ENCODE results near the gene JAG1.

Gene JAG1

GRCh38 chr20:10716855-10717254, 43.1 kb upstream of the JAG1 start:
- Histone ChIP-seq H3K9me3 (ENCODE audit: insufficient read depth, low read length) (no peaks in the 10 kb centered on the region), H3K36me3 (ENCODE audit: insufficient read depth, insufficient read length, low read length) (no peaks in the 10 kb centered on the region), H3K4me1 (ENCODE audit: insufficient read depth, insufficient read length) (no peaks in the 10 kb centered on the region), H3K9ac (ENCODE audit: insufficient read length, low read depth) (no peak overlapping the region), H3K4me3 (ENCODE audit: insufficient read length, low read depth) (no peak overlapping the region), H3K27me3 (ENCODE audit: insufficient read depth, insufficient read length) (no peaks in the 10 kb centered on the region)
- no peak for DNase-seq (ENCODE audit: low read depth, low spot score)
- TF ChIP-seq SUZ12 (IDR thresholded peaks at IDR 0.05; ENCODE audit: extremely low read depth, insufficient read depth, insufficient read length), result no peak
- TF ChIP-seq ZNF274 (IDR thresholded peaks at IDR 0.05; ENCODE audit: low read depth, low read length), result no peak
- no peak for TF ChIP-seq YY1 (IDR thresholded peaks at IDR 0.05; ENCODE audit: insufficient read depth, insufficient read length)

- Histone ChIP-seq H3K4me3 (ENCODE audit: insufficient read length, low read depth) (no peak overlapping the region), H3K4me1 (ENCODE audit: insufficient read depth, insufficient read length) (no peaks in the 10 kb centered on the region), H3K36me3 (ENCODE audit: insufficient read depth, insufficient read length, low read length) (no peaks in the 10 kb centered on the region), H3K27me3 (ENCODE audit: insufficient read depth, insufficient read length) (no peaks in the 10 kb centered on the region), H3K9ac (ENCODE audit: insufficient read length, low read depth) (no peak overlapping the region), H3K9me3 (ENCODE audit: insufficient read depth, low read length) (no peaks in the 10 kb centered on the region)
- no peak for TF ChIP-seq YY1 (IDR thresholded peaks at IDR 0.05; ENCODE audit: insufficient read depth, insufficient read length)
- no peak for TF ChIP-seq SUZ12 (IDR thresholded peaks at IDR 0.05; ENCODE audit: extremely low read depth, insufficient read depth, insufficient read length)
- TF ChIP-seq ZNF274 (IDR thresholded peaks at IDR 0.05; ENCODE audit: low read depth, low read length), result no peak
- no peak for DNase-seq (ENCODE audit: low read depth, low spot score)
Measured at GRCh38 chr20:10715035-10715434, 41.2 kb upstream of the JAG1 start.

- Histone ChIP-seq H3K4me3 (ENCODE audit: insufficient read length, low read depth) (no peak overlapping the region), H3K4me1 (ENCODE audit: insufficient read depth, insufficient read length) (no peaks in the 10 kb centered on the region), H3K9me3 (ENCODE audit: insufficient read depth, low read length) (no peaks in the 10 kb centered on the region), H3K9ac (ENCODE audit: insufficient read length, low read depth) (no peak overlapping the region), H3K36me3 (ENCODE audit: insufficient read depth, insufficient read length, low read length) (no peaks in the 10 kb centered on the region), H3K27me3 (ENCODE audit: insufficient read depth, insufficient read length) (no peaks in the 10 kb centered on the region)
- no peak for TF ChIP-seq SUZ12 (IDR thresholded peaks at IDR 0.05; ENCODE audit: extremely low read depth, insufficient read depth, insufficient read length)
- DNase-seq (ENCODE audit: low read depth, low spot score), result no peak
Measured at GRCh38 chr20:10714236-10714975, 40.6 kb upstream of the JAG1 start.

GRCh38 chr20:10713161-10713560, 39.4 kb upstream of the JAG1 start:
- no peak for DNase-seq (ENCODE audit: low read depth, low spot score)
- Histone ChIP-seq H3K4me1 (ENCODE audit: insufficient read depth, insufficient read length) (no peaks in the 10 kb centered on the region), H3K9ac (ENCODE audit: insufficient read length, low read depth) (no peak overlapping the region), H3K36me3 (ENCODE audit: insufficient read depth, insufficient read length, low read length) (no peaks in the 10 kb centered on the region), H3K9me3 (ENCODE audit: insufficient read depth, low read length) (no peaks in the 10 kb centered on the region), H3K4me3 (ENCODE audit: insufficient read length, low read depth) (no peak overlapping the region), H3K27me3 (ENCODE audit: insufficient read depth, insufficient read length) (no peaks in the 10 kb centered on the region)
- TF ChIP-seq SUZ12 (IDR thresholded peaks at IDR 0.05; ENCODE audit: extremely low read depth, insufficient read depth, insufficient read length), result no peak
- no peak for TF ChIP-seq YY1 (IDR thresholded peaks at IDR 0.05; ENCODE audit: insufficient read depth, insufficient read length)
- TF ChIP-seq ZNF274 (IDR thresholded peaks at IDR 0.05; ENCODE audit: low read depth, low read length), result no peak

- no peaks in the 10 kb centered on the region for H3K4me1 ChIP-seq (ENCODE audit: insufficient read depth, insufficient read length)
- no peak for TF ChIP-seq SUZ12 (IDR thresholded peaks at IDR 0.05; ENCODE audit: extremely low read depth, insufficient read depth, insufficient read length)
- no peak for TF ChIP-seq ZNF274 (IDR thresholded peaks at IDR 0.05; ENCODE audit: low read depth, low read length)
- no peak for TF ChIP-seq YY1 (IDR thresholded peaks at IDR 0.05; ENCODE audit: insufficient read depth, insufficient read length)
- no peaks in the 10 kb centered on the region for H3K9me3 ChIP-seq (ENCODE audit: insufficient read depth, low read length)
- H3K27me3 ChIP-seq (ENCODE audit: insufficient read depth, insufficient read length), result no peaks in the 10 kb centered on the region
- DNase-seq (ENCODE audit: low read depth, low spot score), result no peak
- no peak overlapping the region for H3K9ac ChIP-seq (ENCODE audit: insufficient read length, low read depth)
- H3K4me3 ChIP-seq (ENCODE audit: insufficient read length, low read depth), result no peak overlapping the region
- H3K36me3 ChIP-seq (ENCODE audit: insufficient read depth, insufficient read length, low read length), result no peaks in the 10 kb centered on the region
Measured at GRCh38 chr20:10711903-10712451, 38.2 kb upstream of the JAG1 start.

- H3K27me3 ChIP-seq (ENCODE audit: insufficient read depth, insufficient read length), result no peaks in the 10 kb centered on the region
- no peak overlapping the region for H3K9ac ChIP-seq (ENCODE audit: insufficient read length, low read depth)
- H3K4me1 ChIP-seq (ENCODE audit: insufficient read depth, insufficient read length), result no peaks in the 10 kb centered on the region
- no peaks in the 10 kb centered on the region for H3K36me3 ChIP-seq (ENCODE audit: insufficient read depth, insufficient read length, low read length)
- H3K4me3 ChIP-seq (ENCODE audit: insufficient read length, low read depth), result no peak overlapping the region
- no peak for TF ChIP-seq SUZ12 (IDR thresholded peaks at IDR 0.05; ENCODE audit: extremely low read depth, insufficient read depth, insufficient read length)
- TF ChIP-seq YY1 (IDR thresholded peaks at IDR 0.05; ENCODE audit: insufficient read depth, insufficient read length), result no peak
- TF ChIP-seq ZNF274 (IDR thresholded peaks at IDR 0.05; ENCODE audit: low read depth, low read length), result no peak
- no peaks in the 10 kb centered on the region for H3K9me3 ChIP-seq (ENCODE audit: insufficient read depth, low read length)
- no peak for DNase-seq (ENCODE audit: low read depth, low spot score)
Measured at GRCh38 chr20:10710991-10711775, 37.4 kb upstream of the JAG1 start.

- H3K9ac ChIP-seq (ENCODE audit: insufficient read length, low read depth), result no peak overlapping the region
- H3K4me3 ChIP-seq (ENCODE audit: insufficient read length, low read depth), result no peak overlapping the region
- no peaks in the 10 kb centered on the region for H3K4me1 ChIP-seq (ENCODE audit: insufficient read depth, insufficient read length)
- H3K36me3 ChIP-seq (ENCODE audit: insufficient read depth, insufficient read length, low read length), result no peaks in the 10 kb centered on the region
- no peaks in the 10 kb centered on the region for H3K9me3 ChIP-seq (ENCODE audit: insufficient read depth, low read length)
- DNase-seq (ENCODE audit: low read depth, low spot score), result no peak
- TF ChIP-seq YY1 (IDR thresholded peaks at IDR 0.05; ENCODE audit: insufficient read depth, insufficient read length) (no peak), ZNF274 (IDR thresholded peaks at IDR 0.05; ENCODE audit: low read depth, low read length) (no peak), SUZ12 (IDR thresholded peaks at IDR 0.05; ENCODE audit: extremely low read depth, insufficient read depth, insufficient read length) (no peak)
- no peaks in the 10 kb centered on the region for H3K27me3 ChIP-seq (ENCODE audit: insufficient read depth, insufficient read length)
Measured at GRCh38 chr20:10709916-10710315, 36.1 kb upstream of the JAG1 start.

All from NT2/D1 (cell line).